NCI-H2081 (cell line): ENCODE data around the gene CTSZ.
"Not testable (repeated sequence)": the region's sequence is repeated elsewhere in the genome, so short reads cannot be mapped to it uniquely, and the experiment has no call there.

Experiments
- DNase-seq, 2 experiments: peaks; one replicate each; lab custom pipeline; 2025; lab: John Stamatoyannopoulos, UW

CTSZ gene

GRCh38 chr20:58980711-58981627 is 26.1 kb downstream of the CTSZ start, which contains the start of gene NELFCD:
TSS of gene NELFCD (plus strand) at chr20:58981256. CDS start at chr20:58981310, 54 bp downstream.
- peak; percentile 88 to 93 for DNase-seq

DNA sequence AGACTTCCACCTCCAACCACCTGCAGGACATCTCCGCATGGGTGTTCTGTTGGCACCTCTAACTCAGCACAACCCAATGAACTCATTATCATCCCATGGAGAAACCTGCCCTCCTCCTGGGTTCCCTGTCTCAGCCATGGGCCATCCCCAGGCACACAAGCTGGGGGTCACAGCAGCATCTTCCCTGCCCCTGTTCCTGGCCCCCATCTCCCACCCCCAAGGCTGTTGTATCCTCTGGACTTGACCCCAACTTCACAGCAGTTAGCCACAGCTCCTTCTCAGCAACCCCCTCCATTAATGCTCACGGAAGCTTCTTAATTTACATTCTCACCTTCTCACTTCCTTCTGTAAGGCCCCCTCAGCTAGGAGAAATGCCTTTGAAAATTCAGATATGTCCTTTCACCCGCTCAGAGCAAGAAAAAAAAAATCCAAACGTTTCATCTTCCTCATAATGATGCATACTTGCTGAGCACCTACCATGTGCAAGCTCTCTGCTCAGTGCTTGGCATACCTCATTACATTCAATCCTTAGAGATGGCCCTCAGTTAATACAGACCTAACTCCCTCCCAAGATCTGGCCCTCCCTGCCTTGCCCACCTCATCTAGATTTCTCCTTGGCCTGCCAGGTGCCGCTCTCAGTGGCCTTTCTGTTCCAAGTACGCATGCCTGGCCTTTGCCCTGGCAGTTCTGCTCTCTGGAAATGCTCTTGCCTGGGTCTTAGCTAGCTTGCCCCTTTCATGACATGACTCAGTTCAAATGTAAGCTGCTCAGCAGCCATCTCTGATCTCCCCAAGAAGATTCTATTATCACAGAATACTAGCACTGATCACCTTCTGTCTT is 28.5 kb downstream of the CTSZ start:
- no peak for DNase-seq

DNA sequence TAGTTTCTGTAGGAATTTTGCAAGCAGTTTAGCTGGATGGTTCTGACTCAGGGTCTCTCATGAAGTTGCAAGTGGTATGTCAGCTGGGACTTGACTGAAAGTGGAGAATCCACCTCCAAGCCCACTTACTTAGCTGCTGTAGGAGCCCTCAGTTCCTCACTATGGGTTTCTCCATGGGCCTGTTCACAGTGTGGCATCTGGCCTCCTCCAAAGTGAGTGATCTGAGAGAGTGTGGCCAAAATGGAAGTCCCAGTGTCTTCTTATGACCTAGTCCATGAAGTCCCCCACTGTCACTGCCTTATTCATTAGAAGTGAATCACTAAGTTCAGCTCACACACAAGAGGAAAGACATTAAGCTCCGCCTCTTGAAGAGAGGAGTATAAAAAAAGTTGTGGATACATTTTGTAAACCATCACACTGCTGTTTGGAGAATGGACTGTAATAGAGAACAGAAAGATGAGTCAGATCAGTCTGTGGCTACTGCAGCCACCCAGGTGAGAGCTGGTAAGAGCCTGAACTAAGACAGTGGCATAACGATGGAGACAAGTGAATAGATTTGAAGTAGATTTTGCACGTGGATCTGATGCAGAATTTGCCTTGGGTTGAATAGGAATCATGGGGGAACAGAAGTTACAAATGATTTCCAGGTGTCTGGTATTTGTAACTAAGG is 30.9 kb downstream of the CTSZ start:
- DNase-seq: no peak

DNA sequence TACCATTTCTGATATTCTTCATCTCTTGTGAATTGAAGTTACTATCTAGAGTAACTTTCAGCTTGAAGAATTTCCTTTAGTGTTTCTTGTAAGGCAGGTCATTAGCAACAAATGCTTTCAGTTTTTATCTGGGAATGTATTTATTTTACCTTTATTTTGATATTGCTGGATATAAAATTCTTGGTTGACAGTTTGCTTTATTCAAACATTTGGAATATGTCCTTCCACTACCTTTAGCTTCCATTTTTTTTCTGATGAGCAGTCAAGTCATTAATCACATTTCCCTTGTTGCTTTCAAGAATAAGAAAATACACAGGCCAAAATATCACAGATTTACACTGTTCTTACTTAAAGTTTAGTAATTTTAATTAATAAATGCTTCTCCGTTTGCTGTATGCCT is 31.7 kb downstream of the CTSZ start:
- DNase-seq: no peak

- DNase-seq: no peak
Measured at GRCh38 chr20:58973866-58974265, 33.2 kb downstream of the CTSZ start.

DNA sequence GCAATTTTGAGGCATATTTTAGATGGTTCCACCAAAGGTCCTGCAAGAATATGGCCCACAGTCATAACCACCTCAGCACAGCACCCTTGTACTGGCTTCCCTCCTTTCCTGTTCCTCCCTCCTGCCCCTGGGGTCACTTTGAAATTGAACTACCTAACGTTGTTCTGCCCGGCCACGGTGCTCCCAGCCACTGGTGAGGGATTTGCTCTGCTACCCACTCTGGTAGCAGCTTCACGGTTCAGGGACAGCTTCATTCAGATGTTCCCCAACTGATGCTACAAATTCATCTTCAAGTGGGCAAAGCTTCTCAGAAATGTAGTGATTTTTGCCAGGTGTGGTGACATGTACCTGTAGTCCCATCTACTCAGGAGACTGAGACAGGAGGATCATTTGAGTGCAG is 33.9 kb downstream of the CTSZ start:
- no peak for DNase-seq

DNA sequence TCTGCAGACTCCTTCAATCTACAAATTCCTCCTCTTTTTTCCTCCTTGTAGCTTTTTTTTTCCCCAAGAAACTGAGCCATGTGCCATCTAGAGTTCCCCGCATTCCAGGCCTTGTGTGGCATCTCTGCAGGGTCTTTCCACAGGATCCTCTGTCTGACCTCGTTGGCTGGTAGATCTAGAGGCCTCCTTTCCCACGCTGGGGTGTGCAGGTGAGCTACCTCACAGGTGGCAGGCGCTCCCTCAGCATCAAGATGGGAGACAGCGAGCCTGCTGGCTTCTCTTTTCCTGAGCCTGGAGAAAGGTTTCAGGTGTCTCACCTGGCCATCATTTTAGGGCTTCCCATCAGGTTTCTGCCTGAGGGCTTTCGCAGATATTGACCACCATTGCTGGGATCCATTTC is 35.6 kb downstream of the CTSZ start:
- no peak for DNase-seq

GRCh38 chr20:58970146-58970545 is 36.9 kb downstream of the CTSZ start:
- DNase-seq: no peak

DNA sequence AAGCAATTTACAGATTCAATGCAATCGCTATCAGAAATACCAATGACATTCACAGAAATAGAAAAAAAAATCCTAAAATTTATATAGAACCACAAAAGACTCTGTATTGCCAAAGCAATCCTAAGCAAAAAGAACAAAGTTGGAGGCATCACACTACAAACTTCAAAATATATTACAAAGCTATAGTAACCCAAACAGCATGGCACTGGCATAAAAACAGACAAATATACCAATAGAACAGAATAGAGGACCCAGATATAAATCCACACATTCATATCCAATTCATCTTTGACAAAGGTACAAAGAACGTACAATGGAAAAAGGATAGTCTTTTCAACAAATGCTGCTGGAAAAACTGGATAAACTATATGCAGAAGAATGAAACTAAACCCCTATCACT is 37.6 kb downstream of the CTSZ start:
- DNase-seq: no peak

DNA sequence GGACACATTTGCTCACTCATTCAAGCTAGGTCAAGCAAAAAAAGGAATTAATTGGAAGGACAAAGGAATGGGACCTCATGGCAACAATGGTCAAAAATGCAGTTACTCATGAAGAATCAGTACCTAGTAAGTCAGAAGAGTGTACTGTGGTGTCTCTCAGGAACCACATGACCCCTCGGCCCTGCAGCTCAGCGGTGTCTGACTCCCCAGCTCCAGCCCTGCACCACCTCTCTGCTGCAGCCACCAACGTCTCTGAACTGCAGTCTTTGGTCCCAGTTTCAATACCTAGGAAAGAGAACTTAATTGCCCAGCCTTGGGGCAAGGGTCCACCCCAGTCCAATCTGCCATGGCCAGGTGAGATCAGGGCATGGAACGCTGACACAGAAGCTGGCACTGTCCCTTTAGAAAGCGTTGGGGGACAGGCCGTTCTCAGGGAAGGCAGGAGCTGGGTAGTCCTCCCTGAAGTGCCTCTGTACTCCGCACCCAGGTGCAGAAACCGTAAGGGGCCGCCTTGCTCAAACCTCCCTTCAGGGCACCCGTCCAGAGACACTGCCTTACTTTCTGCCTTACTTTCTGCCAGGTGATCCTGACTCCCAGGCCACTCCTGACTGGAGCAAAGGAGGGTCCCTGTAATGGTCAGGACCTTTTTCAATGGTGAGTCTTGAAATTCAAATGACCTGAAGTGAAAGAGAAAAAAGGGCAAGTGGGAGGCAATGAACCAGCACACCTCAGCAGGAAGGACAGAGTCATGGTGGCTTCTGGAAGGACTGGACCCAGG is 39.2 kb downstream of the CTSZ start:
- no peak for DNase-seq

GRCh38 chr20:58965270-58966064 is 41.6 kb downstream of the CTSZ start:
- no peak for DNase-seq

- not testable (repeated sequence) for DNase-seq
Measured at GRCh38 chr20:58963922-58964321, 43.1 kb downstream of the CTSZ start.

DNA sequence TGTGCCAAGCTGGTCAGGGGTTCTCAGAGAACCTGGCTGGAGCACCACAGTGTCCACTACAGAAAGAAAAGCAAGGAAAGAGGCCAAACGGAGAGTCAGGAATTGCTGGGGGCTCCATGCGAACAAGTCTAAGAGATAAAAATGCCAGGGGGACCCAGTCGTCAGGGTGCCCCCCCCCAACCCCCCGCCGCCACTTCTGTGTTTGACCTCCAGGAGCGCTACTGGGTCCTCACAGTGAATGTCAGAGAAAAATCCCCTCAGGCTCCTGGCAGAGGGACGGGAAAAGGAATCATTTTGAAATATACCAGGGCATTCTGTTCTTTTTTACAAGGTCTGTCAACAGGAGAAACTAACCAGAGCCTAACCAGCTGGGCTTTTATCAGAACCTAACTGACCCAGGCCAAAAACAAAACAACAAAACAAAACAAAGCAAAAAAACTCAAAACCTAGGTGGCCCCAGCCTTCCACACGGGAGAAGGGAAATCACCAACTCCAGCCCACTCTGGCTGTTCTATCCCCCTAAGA is 43.9 kb downstream of the CTSZ start:
- no peak for DNase-seq

DNA sequence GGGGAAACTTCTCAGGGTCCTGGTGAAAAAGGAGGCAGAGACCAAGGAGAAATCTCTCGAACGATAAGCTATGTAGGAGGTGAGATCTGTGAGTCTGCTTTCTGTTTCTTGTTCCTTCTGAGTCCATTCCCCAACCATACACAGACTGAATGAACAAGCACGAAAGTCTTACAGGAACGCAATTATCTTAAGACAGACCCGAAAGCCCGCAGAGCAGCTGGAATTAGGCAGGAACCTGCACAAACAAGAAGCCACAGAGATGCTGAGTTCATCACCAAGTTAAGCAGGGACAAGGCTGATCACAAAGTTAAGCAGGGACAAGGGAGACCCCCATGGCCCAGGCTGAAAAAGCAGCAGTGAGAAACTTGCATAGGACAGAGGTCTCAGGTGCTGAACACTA is 47.4 kb downstream of the CTSZ start:
- no peak for DNase-seq

GRCh38 chr20:58956078-58956477 is 51.0 kb downstream of the CTSZ start:
- no peak for DNase-seq

DNA sequence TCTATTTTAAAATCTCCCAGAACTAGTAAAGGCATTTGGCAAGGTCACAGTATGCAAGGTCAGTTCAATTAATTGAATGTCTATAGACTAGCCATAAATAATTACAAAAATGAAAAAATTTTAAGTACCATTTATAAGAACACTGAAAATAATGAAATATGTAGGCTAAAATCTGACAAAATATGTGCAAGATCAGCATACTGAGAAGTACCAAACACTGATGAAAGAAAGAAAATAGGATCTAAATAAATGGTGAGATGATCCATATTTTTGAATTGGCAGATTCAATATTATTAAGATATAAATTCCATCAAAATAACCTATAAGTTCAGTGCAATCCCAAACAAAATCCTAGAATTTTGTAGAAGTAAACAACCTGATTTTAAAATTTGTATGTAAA is 54.0 kb downstream of the CTSZ start:
- no peak for DNase-seq

GRCh38 chr20:58950603-58951002 is 56.5 kb downstream of the CTSZ start:
- no peak for DNase-seq

DNA sequence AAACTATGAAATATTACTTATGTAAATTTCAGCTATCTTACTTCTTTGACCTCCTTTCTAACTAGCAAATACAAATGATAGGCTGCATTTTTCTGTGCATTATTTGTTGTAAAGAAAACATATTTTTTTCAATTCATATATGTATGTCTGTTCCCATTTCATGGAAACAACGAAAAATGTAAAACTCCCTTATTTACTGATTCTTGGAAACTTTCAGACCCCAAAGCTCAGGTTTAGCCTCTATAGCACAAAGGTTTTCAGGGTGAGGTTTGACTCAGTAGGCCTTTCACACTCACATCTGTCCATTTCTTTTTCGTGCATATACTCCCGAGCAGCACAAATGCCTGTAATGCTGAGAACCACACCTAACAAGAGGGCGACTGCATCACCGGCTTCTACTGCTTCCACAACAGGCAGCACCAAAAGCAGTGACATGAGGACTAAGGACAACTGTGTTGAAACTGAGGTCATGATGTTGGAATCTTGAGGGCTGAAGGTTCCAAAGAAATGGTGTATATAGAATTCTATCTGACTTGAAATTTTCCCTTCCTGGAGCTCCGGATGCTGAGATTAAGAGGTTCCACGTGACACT is 59.2 kb downstream of the CTSZ start:
- DNase-seq: not testable (repeated sequence)

- DNase-seq: no peak
Measured at GRCh38 chr20:58945965-58946631, 61.0 kb downstream of the CTSZ start.
